ENCODE data around the gene ANO6.

Gene ANO6

DNA sequence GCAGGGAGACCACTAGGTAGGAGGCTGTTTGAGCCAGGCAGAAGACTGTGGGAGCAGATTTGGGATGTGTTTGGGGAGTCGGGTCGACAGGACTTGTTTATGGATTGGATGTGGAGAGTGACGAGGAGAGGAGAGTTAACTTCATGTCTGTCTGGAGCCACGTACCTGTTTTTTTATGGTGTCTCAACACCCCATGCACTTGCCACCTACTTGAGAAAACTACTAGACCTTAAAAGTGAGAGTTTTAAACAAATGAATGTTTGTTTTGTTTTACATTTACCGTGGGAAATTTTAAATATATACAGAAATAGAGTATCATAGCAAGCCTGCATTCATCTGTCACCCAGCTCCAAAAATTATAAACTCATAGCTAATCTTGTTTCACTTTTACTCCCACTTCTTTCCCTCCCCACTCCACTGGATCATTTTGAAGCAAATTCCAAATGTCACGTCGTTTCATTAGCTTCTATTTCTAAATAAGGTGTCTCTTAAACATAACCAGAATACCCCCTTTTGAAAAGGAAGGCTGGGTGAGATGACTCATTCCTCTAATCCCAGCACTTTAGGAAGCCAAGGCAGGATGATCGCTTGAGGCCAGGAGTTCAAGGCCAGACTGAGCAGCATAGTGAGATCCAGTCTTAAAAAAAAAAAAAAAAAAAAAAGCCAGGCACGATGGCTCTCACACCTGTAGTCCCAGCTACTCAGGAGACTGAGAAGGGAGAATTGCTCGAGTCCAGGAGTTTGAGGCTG lies 136.2 kb downstream of the ANO6 start:
- H3K4me1 ChIP-seq = peaks cover 12% of the 10 kb centered on the region
- DNase-seq (ENCODE audit: low spot score in 2 of 2) = no peak
- in situ Hi-C loops (cut with MboI; ENCODE audit: low sequenced_read_pairs) = no loop called here
- no peak overlapping the region for H3K4me3 ChIP-seq
- H3K9me3 ChIP-seq = no peaks in the 10 kb centered on the region
- peaks cover 11% of the 10 kb centered on the region for H3K36me3 ChIP-seq (replicated peaks)
- H3K27me3 ChIP-seq (ENCODE audit: low read depth) = no peaks in the 10 kb centered on the region

DNA sequence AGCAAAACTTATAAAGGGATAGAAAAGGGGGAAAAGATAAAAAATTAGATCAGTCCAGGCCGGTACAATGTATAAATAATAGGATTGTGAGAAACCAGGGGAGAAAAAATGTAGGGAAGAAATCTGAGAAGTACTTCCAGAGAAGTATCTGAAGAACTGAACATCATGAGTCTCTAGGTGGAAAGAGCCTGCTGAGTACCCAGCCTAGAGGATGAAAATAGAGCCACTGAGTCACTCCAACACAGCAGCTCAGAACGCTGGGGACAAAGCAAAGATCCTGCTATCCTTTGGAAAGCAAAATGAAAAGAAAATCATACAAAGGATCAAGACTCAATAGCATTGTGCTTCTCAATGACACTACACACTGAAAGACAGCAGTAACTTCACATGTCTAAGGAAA lies 138.0 kb downstream of the ANO6 start:
- Histone ChIP-seq H3K36me3 (replicated peaks) (peaks cover 8% of the 10 kb centered on the region), H3K9me3 (no peaks in the 10 kb centered on the region)
- in situ Hi-C loops (cut with MboI; ENCODE audit: low sequenced_read_pairs) = no loop called here

DNA sequence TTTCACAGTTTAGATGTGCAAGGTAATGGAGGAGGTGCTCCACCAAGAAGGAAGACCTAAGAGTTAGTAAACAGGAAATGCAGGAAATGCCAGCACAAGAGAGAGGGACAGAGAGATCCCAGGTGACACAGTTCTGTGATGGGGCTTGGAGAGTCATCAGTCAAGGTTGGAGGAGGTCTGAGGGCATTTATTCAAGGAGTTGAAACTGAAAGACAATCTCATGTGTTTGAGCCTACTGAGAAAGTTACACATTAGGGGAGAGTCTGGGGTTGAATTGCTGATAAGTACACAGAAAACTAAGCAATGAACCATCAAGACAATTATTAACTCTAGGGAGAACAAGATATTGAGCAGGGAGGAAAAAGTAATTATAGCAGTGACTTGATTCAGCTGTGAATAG lies 138.5 kb downstream of the ANO6 start:
- Histone ChIP-seq H3K4me1 (no peaks in the 10 kb centered on the region; the same call in 1 of the 2 replicates), H3K36me3 (replicated peaks) (peaks cover 4% of the 10 kb centered on the region), H3K27me3 (ENCODE audit: low read depth) (no peaks in the 10 kb centered on the region), H3K4me3 (no peak overlapping the region), H3K9me3 (no peaks in the 10 kb centered on the region)
- DNase-seq (ENCODE audit: low spot score in 2 of 2) = no peak
- in situ Hi-C loops (cut with MboI; ENCODE audit: low sequenced_read_pairs) = no loop called here

More for the DNA sequence above, 138.0 kb downstream of the ANO6 start:
- no peak for DNase-seq (ENCODE audit: low spot score in 2 of 2)
- H3K27me3 ChIP-seq (ENCODE audit: low read depth) = no peaks in the 10 kb centered on the region
- H3K4me3 ChIP-seq = no peak overlapping the region
- peaks cover 2% of the 10 kb centered on the region for H3K4me1 ChIP-seq

DNA sequence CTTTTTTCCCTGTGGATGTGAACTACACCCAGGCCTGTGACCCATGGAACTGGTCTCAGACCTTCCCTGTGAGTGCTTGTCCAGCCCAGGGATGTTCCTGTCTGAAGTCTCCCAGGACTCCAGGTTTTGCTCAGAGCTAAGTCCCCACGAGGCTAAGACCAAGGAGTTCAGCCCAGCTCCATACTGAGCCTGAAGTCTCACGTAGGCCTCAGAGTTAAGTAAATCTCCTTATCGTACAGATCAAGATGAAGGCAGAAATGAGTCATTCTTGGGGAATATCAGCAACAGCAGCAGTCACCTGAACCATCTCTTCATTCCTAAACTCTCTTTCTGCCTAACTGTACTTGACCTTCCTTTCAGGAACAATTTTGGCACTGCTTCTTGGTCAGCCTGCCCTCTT lies 139.8 kb downstream of the ANO6 start:
- in situ Hi-C loops (cut with MboI; ENCODE audit: low sequenced_read_pairs) = no loop called here

DNA sequence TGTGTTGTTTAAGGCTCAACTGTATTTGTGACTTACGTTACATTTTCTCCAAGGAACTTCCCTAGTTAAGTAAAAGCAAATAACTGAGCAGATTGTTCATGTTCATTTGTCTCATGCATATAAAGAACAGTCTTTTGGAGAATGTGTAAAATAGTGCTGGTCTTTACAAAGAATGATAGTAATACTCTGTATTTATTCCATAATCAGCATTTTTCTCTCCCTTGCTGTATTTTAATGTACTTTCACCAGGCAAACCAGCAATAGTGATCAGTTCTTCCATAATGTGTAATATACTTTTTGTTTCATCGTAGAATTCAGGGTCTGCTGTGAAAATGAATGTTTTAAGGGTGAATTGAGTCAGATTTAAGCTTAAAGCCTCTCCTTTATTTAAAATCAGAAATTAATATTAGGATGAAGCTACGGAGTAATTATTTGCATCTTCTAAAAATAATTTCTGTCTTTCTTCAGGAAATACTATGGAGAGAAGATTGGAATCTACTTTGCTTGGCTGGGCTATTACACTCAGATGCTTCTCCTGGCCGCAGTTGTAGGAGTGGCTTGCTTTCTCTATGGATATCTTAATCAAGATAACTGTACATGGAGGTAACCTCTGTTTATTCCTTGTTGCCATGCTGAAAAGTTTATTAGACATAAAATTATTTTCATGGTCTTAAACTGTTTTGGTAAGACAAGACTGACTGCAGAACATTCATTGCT lies 141.1 kb downstream of the ANO6 start:
- in situ Hi-C loops (cut with MboI; ENCODE audit: low sequenced_read_pairs) = no loop called here
- no peaks in the 10 kb centered on the region for H3K9me3 ChIP-seq

More for the DNA sequence above, 139.8 kb downstream of the ANO6 start:
- H3K4me1 ChIP-seq = no peaks in the 10 kb centered on the region
- no peaks in the 10 kb centered on the region for H3K9me3 ChIP-seq
- H3K36me3 ChIP-seq (replicated peaks) = peaks cover 2% of the 10 kb centered on the region
- H3K4me3 ChIP-seq = no peak overlapping the region
- DNase-seq (ENCODE audit: low spot score in 2 of 2) = no peak
- H3K27me3 ChIP-seq (ENCODE audit: low read depth) = no peaks in the 10 kb centered on the region

DNA sequence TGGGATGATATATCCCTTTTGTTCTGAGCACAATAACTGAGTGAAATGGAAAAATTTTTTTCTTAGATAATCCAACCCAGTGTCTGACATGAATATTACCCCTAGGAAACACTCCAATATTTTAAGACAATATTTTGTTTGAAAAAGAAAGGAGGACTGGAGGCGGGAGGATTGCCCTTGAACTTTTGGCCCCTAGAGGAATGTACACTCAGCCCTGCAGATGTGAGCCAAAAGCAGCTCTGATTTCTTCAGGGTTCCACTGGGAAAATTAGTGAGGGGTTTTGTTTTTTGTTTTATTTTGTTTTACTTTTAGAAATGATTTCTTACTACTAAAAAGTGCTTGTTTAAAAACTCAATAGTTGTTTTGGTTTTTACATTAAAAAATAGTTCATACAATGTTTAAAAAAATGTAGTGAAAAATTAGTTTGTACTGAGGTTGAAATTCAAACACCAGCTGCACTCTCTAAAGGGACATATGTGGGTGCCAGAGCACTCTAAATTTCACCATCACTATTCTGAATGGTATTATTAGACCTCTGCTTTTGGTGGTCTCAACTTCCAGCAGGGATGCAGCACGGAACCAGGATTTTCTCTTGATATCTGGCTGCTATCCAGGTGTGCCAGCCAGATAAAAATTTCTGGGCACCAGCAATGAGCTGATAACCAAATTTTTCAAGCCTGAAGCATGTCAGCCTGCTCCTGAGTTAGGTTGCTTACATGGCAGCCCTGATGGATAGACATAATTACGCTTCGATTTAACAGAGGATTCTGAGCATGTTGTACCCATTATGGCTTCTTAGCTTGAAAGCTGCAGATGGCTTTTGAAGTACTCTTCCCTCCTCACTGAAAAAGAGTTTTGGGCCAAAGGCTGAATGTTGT lies 141.9 kb downstream of the ANO6 start:
- no peaks in the 10 kb centered on the region for H3K27me3 ChIP-seq (ENCODE audit: low read depth)
- no peak overlapping the region for H3K4me3 ChIP-seq
- no peaks in the 10 kb centered on the region; the same call in none of the 2 replicates for H3K36me3 ChIP-seq (replicated peaks)
- no peaks in the 10 kb centered on the region for H3K9me3 ChIP-seq
- H3K4me1 ChIP-seq = no peaks in the 10 kb centered on the region
- in situ Hi-C loops (cut with MboI; ENCODE audit: low sequenced_read_pairs) = no loop called here
- DNase-seq (ENCODE audit: low spot score in 2 of 2) = no peak

More for the DNA sequence above, 141.1 kb downstream of the ANO6 start:
- Histone ChIP-seq H3K4me3 (no peak overlapping the region), H3K4me1 (no peaks in the 10 kb centered on the region), H3K27me3 (ENCODE audit: low read depth) (no peaks in the 10 kb centered on the region), H3K36me3 (replicated peaks) (no peaks in the 10 kb centered on the region; the same call in none of the 2 replicates)
- no peak for DNase-seq (ENCODE audit: low spot score in 2 of 2)

DNA sequence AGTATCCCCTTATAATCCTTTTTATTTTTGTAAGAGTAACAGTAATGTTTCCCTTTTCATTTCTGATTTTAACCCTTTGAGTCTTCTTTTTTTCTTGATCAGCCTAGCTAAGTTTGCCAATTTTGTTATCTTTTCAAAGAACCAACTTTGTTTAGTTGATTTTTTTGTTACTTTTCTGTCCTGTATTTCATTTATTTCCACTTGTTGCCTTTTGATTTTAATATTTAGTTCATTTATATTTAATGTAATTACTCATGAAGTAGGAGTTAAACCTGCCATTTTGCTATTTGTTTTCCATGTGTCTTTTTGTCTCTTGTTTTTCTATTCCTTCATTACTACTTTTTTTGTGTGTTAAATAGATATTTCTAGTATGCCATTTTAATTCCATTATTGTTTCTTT lies 146.4 kb downstream of the ANO6 start:
- Histone ChIP-seq H3K27me3 (ENCODE audit: low read depth) (no peaks in the 10 kb centered on the region), H3K36me3 (replicated peaks) (no peaks in the 10 kb centered on the region; the same call in none of the 2 replicates), H3K9me3 (peaks cover 4% of the 10 kb centered on the region; the same call in 1 of the 2 replicates), H3K4me1 (no peaks in the 10 kb centered on the region), H3K4me3 (no peak overlapping the region)
- no peak for DNase-seq (ENCODE audit: low spot score in 2 of 2)
- in situ Hi-C loops (cut with MboI; ENCODE audit: low sequenced_read_pairs) = no loop called here

DNA sequence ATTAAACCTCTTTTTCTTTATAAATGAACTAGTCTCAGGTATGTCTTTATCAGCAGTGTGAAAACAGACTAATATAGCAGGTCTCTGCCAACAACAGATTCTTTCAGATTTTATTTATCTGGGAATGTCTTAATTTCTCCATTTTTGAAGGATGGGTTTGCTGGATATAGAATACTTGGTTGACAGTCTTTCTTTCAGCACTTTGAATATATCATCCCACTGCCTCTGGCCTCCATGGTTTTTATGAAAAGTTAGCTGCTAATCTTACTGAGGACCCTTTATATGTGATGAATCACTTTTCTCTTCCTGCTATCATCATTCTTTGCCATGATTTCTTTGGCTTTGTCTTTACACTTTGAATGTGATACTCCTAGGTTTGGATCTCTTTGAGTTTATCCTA lies 148.0 kb downstream of the ANO6 start:
- Histone ChIP-seq H3K4me1 (no peaks in the 10 kb centered on the region), H3K27me3 (ENCODE audit: low read depth) (no peaks in the 10 kb centered on the region), H3K4me3 (no peak overlapping the region), H3K36me3 (replicated peaks) (peaks cover 2% of the 10 kb centered on the region), H3K9me3 (peaks cover 4% of the 10 kb centered on the region; the same call in 1 of the 2 replicates)
- in situ Hi-C loops (cut with MboI; ENCODE audit: low sequenced_read_pairs) = no loop called here
- no peak for DNase-seq (ENCODE audit: low spot score in 2 of 2)

DNA sequence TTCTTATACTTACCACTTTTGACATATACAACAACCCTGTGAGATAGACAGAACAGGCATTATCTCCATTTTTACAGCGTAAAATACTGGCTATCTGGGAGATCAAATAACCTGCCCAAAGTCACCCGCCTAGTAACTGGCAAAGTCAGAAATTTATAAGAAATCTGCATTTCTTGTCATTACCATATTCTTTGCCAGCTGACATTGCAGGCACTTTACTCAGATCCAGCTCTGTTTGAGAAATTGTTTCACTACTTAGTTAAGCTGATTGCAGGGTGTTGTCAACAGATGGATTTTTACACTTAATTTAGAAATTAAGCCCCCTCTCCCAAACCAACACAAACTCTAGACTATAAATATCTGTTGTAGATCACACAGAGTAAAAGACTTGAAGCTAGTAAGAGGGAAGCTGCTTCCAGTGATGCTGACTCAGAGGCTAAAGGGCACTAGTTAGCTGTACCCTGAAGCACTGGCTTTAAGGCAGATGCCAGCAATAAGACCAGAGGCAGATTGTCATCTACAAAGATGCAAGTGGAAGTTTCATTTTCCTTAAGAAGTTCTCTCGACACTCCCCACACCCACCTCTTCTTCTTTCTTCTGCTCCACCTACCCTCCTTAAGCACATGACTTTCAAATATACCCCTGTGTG lies 153.1 kb downstream of the ANO6 start:
- H3K9me3 ChIP-seq = no peaks in the 10 kb centered on the region; the same call in 1 of the 2 replicates
- DNase-seq (ENCODE audit: low spot score in 2 of 2) = no peak
- H3K4me1 ChIP-seq = no peaks in the 10 kb centered on the region
- H3K36me3 ChIP-seq (replicated peaks) = peaks cover 3% of the 10 kb centered on the region
- H3K4me3 ChIP-seq = no peak overlapping the region
- in situ Hi-C loops (cut with MboI; ENCODE audit: low sequenced_read_pairs) = no loop called here
- no peaks in the 10 kb centered on the region for H3K27me3 ChIP-seq (ENCODE audit: low read depth)

DNA sequence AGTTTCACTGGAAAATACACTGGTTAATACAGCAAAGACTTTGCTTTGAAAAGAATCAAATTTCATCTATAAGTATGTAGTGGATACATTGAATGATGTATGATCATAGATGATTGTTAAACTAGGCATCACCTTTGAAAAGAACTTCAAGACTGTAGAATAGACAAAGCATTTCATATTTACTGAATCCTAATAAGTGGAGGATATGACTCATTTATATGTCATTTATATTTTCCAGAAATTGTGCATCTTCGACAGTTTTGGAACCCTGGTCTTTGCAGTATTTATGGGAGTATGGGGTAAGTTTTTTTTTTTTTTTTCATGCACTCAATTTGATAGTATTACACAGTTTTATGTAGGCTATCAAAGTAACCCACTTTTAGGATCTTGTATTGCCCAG lies 161.9 kb downstream of the ANO6 start:
- Histone ChIP-seq H3K27me3 (ENCODE audit: low read depth) (no peaks in the 10 kb centered on the region), H3K9me3 (no peaks in the 10 kb centered on the region), H3K36me3 (replicated peaks) (no peaks in the 10 kb centered on the region), H3K4me3 (no peak overlapping the region), H3K4me1 (no peaks in the 10 kb centered on the region)
- in situ Hi-C loops (cut with MboI; ENCODE audit: low sequenced_read_pairs) = loop anchor here (25.0 kb wide), 1 partner anchor 216 kb away; no protein-coding TSS in a partner anchor
- DNase-seq (ENCODE audit: low spot score in 2 of 2) = no peak

DNA sequence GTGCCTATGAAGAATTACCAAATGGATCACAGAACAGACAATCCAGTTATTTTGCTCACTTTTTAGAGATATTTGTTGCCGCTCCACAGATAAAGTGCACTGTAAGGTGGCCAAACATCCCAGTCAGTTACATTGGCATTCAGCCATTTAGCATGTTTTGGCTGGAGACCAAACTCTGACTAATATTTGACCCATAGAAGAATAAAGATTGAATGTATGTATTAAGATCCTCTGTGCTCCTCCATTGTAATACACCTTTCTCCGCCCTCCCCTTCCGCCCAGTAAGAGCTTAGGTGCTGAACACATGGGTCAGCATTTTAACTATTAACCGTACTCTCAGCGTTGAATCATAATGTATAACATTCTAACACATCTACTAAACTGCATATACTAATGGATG lies 163.4 kb downstream of the ANO6 start:
- DNase-seq (ENCODE audit: low spot score in 2 of 2) = no peak
- H3K4me1 ChIP-seq = no peaks in the 10 kb centered on the region
- no peaks in the 10 kb centered on the region for H3K9me3 ChIP-seq
- peaks cover 6% of the 10 kb centered on the region; the same call in 1 of the 2 replicates for H3K36me3 ChIP-seq (replicated peaks)
- in situ Hi-C loops (cut with MboI; ENCODE audit: low sequenced_read_pairs) = loop anchor here (25.0 kb wide), 1 partner anchor 217 kb away; no protein-coding TSS in a partner anchor
- H3K4me3 ChIP-seq = no peak overlapping the region
- H3K27me3 ChIP-seq (ENCODE audit: low read depth) = no peaks in the 10 kb centered on the region

DNA sequence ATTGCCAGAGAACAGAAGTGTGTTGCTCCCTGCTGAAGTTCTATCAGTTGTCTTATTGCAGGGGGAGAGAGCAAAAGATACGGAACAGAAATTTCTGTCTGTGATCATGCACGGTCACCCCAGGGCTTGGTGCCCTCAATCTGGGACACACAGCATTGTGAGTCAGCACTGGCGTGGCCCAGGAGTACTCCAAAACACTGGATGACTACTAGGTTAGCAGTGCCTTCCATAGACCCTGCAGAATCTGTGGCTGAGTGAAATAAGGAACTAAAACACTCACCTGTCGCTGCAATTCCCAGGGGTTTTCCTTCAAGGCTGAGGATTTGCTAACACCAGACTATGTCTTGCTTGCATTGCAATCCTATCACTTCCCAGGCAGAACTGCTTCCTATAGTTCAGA lies 165.5 kb downstream of the ANO6 start:
- peaks cover 6% of the 10 kb centered on the region; the same call in 1 of the 2 replicates for H3K36me3 ChIP-seq (replicated peaks)
- DNase-seq (ENCODE audit: low spot score in 2 of 2) = no peak
- no peak overlapping the region for H3K4me3 ChIP-seq
- no peaks in the 10 kb centered on the region for H3K9me3 ChIP-seq
- no peaks in the 10 kb centered on the region for H3K4me1 ChIP-seq
- H3K27me3 ChIP-seq (ENCODE audit: low read depth) = no peaks in the 10 kb centered on the region
- in situ Hi-C loops (cut with MboI; ENCODE audit: low sequenced_read_pairs) = loop anchor here (25.0 kb wide), 1 partner anchor 219 kb away; no protein-coding TSS in a partner anchor

DNA sequence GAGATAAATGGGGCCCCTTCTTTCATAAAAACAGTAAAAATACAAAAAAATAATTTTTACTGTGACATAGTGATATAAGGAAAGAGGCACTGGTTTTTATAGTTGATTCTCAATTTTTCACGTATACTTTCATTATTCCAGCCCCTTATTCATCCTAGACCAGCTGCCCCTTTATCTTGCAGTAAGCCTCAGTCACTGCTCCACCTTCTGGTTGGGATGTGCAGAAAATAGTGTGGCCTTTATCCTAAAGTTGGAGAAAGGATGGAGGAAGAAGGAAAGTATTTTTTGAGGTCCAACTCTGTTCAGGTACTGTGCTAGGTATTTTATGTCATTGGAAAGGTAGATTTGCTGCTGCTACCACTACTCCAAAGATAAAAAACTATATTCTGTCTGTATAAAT lies 172.7 kb downstream of the ANO6 start:
- peak; percentile 52 to 54 for DNase-seq (ENCODE audit: low spot score in 2 of 2)
- in situ Hi-C loops (cut with MboI; ENCODE audit: low sequenced_read_pairs) = loop anchor here (25.0 kb wide), 1 partner anchor 226 kb away; no protein-coding TSS in a partner anchor
- no peak overlapping the region for H3K4me3 ChIP-seq

More for the DNA sequence above, 172.7 kb downstream of the ANO6 start:
- H3K36me3 ChIP-seq (replicated peaks) = peaks cover 8% of the 10 kb centered on the region; the same call in 1 of the 2 replicates
- peaks cover 8% of the 10 kb centered on the region for H3K4me1 ChIP-seq
- H3K9me3 ChIP-seq = no peaks in the 10 kb centered on the region
- H3K27me3 ChIP-seq (ENCODE audit: low read depth) = no peaks in the 10 kb centered on the region

All from HAP-1 (cell line).